NCI-H69 (cell line): Measurements from ENCODE around the gene LARGE2.

ENCODE experiments used
- DNase-seq: peaks from one replicate; lab custom pipeline; 2025; lab: John Stamatoyannopoulos, UW

Gene LARGE2

GRCh38 chr11:45913942-45914635 is 8.4 kb upstream of the LARGE2 start:
- no peak for DNase-seq

GRCh38 chr11:45915446-45915845 is 7.0 kb upstream of the LARGE2 start:
- no peak for DNase-seq

- peak; percentile 57 for DNase-seq
Measured at GRCh38 chr11:45917286-45917622, 5.2 kb upstream of the LARGE2 start.

GRCh38 chr11:45917623-45918330 is 4.7 kb upstream of the LARGE2 start, which contains the start of gene PEX16:
TSS of gene PEX16 (minus strand) at chr11:45917877. CDS start at chr11:45917811, 66 bp downstream.
- peak; percentile 99 for DNase-seq

GRCh38 chr11:45918331-45918941 is 4.0 kb upstream of the LARGE2 start:
- peak; percentile 89 for DNase-seq

- DNase-seq: no peak
Measured at GRCh38 chr11:45918962-45919675, 3.3 kb upstream of the LARGE2 start.

GRCh38 chr11:45919806-45920530 is 2.5 kb upstream of the LARGE2 start:
- DNase-seq: no peak

- DNase-seq: no peak
Measured at GRCh38 chr11:45920531-45921477, 1.7 kb upstream of the LARGE2 start.

- DNase-seq: peak; percentile 89
Measured at GRCh38 chr11:45921561-45922424, 663 bp upstream of the LARGE2 start.

GRCh38 chr11:45924036-45924915 is 1.8 kb downstream of the LARGE2 start:
- DNase-seq: no peak

GRCh38 chr11:45924927-45925326 is 2.5 kb downstream of the LARGE2 start:
- DNase-seq: no peak

- DNase-seq: no peak
Measured at GRCh38 chr11:45925550-45925949, 3.1 kb downstream of the LARGE2 start.

- DNase-seq: no peak
Measured at GRCh38 chr11:45926001-45926401, 3.5 kb downstream of the LARGE2 start.

- no peak for DNase-seq
Measured at GRCh38 chr11:45926536-45927331, 4.3 kb downstream of the LARGE2 start.

- DNase-seq: no peak
Measured at GRCh38 chr11:45927332-45927683, 4.9 kb downstream of the LARGE2 start.

GRCh38 chr11:45927684-45928413 is 5.4 kb downstream of the LARGE2 start:
- DNase-seq: no peak

- DNase-seq: no peak
Measured at GRCh38 chr11:45928535-45929215, 6.2 kb downstream of the LARGE2 start.
